GM12892 (cell line): ENCODE results near the gene ARHGAP29.

Source experiments
- DNase-seq: peaks from one replicate; pipeline ENCODE4 v3.0.0; 2011; ENCODE audit not compliant: insufficient read length
- FAIRE-seq: peaks from 2 replicates; lab custom pipeline; 2011; peaks lifted over from hg19 to GRCh38; lab: Jason Lieb, UNC
- POLR2A ChIP-seq: IDR thresholded peaks from 2 replicates; pipeline ENCODE4 v1.6.1; 2011; ENCODE audit warnings: low read depth, low read length, control low read depth
- POLR2AphosphoS5 ChIP-seq: IDR thresholded peaks from 2 replicates; pipeline ENCODE4 v1.6.1; 2011; ENCODE audit warnings: low read depth, low read length, control low read depth
- TAF1 ChIP-seq: IDR thresholded peaks from 2 replicates; pipeline ENCODE4 v1.6.1; 2011; ENCODE audit warnings: low read depth, mild to moderate bottlenecking, control low read depth, low read length, borderline replicate concordance

The ARHGAP29 gene

DNA sequence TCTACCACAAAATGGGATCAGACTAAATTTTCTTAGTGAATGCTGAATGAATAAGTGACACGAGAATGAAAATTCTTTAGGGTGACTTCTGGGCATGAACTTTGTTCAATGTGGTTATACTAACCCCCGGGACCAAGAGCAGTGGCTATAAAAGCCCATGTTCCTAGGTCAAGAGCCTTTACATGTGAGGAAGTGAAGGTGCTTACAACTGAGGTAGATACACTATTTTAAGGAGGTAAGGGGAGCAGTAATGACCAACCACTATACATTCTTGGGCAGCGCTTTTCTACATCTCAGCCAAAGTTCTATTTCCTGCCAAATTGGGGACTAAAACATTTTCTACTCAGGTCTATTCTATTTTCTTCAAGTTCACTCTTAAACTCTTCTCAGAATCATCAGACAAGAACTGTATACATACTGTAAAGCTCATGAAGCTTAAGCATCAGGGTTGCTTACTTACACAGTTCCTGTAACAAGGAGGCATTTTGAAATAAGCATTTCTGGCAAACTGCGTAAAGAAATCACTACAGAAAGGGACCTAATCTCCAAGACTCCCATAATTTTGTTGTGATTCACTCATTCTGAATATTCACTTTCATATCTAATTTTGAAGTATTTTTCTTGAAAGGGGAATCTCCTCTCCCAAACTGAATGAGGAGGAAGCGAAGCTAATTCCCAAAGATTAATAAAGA, 8.5 kb upstream of the ARHGAP29 start:
- peak; percentile 50 for FAIRE-seq
- no peak for DNase-seq
- TF ChIP-seq TAF1 (no peak), POLR2AphosphoS5 (no peak), POLR2A (no peak)

DNA sequence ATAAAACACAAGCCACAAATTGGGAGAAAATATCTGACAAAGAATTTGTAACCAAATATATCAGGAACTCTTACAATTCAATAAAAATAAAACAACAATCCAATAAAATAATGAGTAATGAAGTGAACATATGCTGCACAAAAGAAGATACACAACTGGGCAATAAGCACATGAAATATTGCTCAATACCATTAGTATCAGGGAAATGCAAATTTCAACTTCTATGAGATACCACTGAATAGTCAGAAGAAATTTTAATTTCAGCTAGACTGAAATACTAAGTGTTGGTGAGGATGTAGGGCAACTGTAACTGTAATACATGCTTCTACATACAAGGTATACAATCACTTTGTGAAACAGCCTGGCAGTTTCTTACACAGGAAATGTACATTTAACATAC, 7.4 kb upstream of the ARHGAP29 start:
- DNase-seq, result no peak
- TF ChIP-seq POLR2AphosphoS5 (no peak), POLR2A (no peak), TAF1 (no peak)
- no peak for FAIRE-seq

DNA sequence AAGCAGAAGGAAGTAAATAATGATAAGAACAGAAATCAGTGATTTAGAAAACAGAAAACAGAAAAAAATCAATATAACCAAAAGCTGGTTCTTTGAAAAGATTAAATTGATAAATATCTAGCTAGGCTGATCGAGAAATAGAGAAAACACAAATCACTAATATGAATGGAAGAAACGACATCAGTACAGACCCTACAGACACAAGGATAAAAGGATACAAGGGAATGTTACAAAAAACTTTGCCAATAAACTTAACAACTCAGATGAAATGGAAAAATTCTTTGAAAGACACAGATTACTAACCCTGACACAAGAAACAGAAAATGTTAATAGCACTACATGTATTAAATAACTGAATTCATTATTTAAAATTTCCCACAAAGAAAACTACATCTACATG, 6.3 kb upstream of the ARHGAP29 start:
- FAIRE-seq, result no peak
- no peak for DNase-seq

DNA sequence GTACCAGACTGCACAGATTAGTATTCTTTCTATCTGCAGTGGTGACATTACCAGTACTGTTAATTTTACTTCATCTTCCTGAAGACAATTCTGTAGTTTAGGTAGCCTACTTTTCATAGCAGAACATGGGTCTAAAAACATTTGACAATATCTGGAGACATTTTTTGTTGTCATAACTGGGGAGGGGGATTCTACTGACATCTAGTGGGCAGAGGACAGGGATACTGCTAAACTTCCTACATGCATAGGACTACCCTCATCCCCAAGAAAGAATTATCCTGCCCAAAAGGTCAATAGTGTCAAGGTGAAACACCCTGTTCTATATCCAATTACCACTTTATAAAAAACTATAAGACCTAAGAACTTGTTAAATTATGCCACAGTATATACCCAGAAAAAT, 3.4 kb upstream of the ARHGAP29 start:
- DNase-seq (no peak), FAIRE-seq (no peak)
- TF ChIP-seq TAF1, result no peak
- no peak for TF ChIP-seq POLR2A
- TF ChIP-seq POLR2AphosphoS5, result no peak

More for the DNA sequence above, 6.3 kb upstream of the ARHGAP29 start:
- TF ChIP-seq POLR2A, result no peak

DNA sequence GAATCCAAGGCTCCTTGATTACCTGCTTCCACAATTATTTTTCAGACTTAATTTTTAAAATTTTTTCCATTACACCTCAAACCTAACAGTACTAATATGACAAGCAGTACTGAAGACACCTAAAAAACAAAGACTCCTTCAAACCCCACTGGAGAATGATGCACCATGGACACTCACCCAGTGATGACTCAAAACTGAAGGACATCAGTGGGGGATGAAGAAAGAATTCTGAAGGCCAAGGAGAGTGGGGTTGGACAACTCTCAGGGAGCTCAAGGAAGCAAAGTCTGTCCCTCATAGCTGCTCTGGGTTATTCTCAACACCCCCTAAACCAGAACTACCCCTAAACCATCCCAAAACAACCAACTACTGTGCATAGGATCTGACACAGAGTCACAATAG, 2.4 kb upstream of the ARHGAP29 start:
- FAIRE-seq, result no peak
- TF ChIP-seq TAF1, result no peak
- no peak for TF ChIP-seq POLR2A
- TF ChIP-seq POLR2AphosphoS5, result no peak
- DNase-seq, result no peak

DNA sequence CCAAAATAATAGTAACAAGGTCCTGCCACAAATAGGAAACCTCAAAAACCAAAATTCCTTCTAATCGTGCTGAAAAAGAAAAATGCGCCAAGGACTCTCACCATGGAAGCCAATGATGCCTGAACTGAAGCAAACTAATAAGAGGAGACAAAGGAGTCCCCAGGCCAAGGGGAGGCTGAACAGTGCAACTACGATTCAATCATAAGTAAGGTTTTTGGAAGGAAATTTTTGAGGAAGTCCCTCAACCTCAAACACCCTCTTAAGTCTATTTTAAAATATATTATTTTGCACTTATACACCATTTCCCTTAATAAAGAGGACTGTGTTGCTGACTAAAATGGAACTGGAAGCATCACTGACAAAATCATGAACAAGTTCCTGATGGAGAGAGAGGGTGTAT, 1.7 kb upstream of the ARHGAP29 start:
- DNase-seq, result no peak
- FAIRE-seq, result no peak
- no peak for TF ChIP-seq POLR2A
- no peak for TF ChIP-seq TAF1
- no peak for TF ChIP-seq POLR2AphosphoS5

DNA sequence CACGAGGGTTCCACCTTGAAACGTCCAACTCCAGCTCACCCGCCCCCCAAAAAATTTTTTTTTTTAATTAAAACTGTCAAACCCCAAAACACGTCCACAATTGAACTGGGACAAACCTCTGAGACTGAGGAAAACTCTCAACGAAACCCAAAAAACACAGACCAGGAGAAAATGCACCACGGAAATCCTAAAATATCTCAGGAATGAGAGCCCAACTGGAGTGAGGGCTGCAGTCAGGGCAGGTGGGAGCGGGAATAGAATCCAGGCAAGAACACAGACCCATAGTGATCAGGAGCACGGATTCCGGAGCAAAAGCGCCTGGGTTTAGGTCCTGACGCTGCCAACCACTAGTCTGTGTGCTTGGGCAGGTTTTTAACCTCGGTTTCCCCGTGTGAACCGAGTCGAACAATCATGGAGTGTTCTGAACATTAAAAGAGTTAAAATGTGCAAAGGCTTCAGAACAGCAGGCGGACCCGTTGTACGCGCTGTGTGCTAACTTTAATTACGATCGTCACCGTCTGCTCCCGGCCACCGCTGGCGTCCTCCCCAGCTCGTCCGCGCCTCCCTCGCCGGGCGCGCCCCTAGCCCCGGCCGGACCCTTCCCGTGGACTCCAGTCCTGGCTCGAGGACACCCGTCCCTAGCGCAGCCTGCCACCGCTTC, 624 bp downstream of the ARHGAP29 start:
- DNase-seq (no peak), FAIRE-seq (peak; percentile 17)
- TF ChIP-seq TAF1 (no peak), POLR2A (no peak), POLR2AphosphoS5 (no peak)

DNA sequence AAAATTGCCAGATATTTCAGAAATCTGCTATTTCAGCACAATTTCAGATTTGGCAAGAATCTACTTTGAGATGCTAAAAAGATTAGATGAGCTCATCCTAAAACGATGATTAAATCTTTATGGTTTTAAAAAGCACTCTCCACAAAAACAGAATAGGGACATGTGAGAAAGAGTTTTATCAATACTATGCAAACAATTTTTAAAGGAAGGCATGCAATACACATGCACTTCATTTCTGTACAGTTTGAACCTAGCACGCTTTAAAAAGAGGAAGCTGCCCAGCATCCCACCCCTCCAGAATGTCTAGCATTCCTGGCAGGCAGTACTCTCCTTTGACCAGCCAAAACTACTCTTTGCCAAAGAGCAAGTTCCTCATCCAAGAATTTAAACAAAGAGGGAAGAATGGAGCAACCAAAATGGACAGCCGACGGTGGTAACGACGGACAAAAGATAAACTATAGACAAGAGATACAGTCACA, 1.3 kb downstream of the ARHGAP29 start:
- TF ChIP-seq TAF1, result no peak
- TF ChIP-seq POLR2A, result no peak
- TF ChIP-seq POLR2AphosphoS5, result no peak
- DNase-seq (no peak), FAIRE-seq (no peak)

DNA sequence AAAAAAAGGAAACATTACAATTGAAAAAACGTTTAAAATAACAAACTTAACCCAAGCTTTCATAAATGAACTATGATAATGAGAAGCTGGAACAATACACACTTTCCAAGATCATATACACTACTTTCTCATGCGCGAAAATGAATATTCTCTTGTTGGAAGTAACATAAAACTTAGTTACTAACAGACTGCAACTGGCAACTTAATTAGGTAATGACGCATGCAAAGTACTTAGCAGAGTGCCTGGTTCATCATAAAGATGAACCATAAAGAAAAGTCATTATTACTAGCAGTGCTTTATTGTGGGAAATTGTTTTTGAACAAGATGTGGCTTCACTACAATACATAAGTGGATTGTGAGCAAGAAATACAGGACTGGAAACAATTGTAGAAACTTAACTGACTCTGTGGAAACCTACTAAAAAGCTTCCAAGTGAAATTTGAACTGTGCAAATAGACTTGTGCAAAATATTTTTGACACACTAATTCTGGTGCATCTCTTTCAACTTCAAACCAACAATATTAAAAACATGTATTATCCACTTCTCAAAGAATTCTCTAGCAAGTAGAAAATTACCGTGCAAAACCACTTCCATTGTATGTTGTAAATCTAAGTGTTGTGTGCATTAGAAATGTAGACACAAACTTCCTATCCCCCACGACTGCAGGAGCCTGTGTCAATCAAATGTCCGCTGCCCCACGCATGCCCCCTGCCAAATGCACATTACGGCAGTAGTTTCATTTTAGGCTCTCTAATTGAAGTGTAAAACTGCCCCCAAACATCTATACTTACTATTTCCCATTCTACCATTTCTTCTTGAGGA, 2.0 kb downstream of the ARHGAP29 start:
- TF ChIP-seq POLR2A (no peak), TAF1 (no peak), POLR2AphosphoS5 (no peak)
- DNase-seq (no peak), FAIRE-seq (no peak)

DNA sequence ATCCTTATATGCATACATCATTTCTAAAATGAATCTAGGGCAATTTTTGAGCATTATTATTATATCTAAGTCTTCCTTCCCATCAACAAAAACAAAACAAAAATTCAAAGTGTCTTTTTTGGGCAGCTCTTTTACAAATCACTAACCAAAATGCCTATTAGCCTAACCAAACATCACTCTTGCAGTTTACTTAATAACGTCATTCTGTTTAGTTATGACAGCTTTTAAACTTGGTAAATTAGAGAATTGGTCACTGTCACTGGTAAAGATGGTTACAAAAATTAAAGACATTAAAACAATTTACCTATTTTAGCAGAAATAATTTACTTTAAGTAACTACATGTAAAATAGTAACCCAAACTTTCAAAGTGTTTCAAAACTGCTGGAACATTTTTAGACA, 2.8 kb downstream of the ARHGAP29 start:
- no peak for TF ChIP-seq POLR2A
- TF ChIP-seq POLR2AphosphoS5, result no peak
- FAIRE-seq (no peak), DNase-seq (no peak)

DNA sequence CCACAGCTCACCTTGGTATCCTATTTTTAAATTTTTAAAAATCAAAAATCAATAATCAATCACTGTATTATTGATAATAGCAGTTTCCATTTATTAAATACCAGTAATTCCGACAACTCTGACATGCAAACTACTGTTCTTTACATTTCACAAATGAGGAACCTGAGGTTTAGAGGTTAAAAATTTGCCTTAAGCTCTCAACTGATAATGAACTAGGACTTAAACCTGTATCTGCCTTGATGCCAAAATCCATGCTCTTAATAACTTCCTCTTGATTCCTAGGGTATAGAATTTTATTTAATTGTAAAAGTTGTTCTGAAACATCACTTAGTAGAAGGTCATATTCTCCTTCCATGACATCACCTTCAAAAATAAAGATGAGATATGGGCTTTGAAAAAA, 5.6 kb downstream of the ARHGAP29 start:
- FAIRE-seq (no peak), DNase-seq (no peak)
- no peak for TF ChIP-seq POLR2A
- TF ChIP-seq POLR2AphosphoS5, result no peak
- TF ChIP-seq TAF1, result no peak
